ENCODE results near the gene SLC18B1. TPM values are rescaled to one million over a fixed set of nuclear protein-coding genes. Genes with fewer than 3 reads are reported as not detected.

SLC18B1 gene
- total RNA-seq, result 17.8 TPM
- long read RNA-seq, transcript SLC18B1-201 (14 exons, 2,368 nt), result major isoform, 35 of 50 reads
- long read RNA-seq, partial matches to known transcripts, result 3 of 50 reads
- long read RNA-seq, other reads (novel, unspliced or antisense), result 12 of 50 reads

DNA sequence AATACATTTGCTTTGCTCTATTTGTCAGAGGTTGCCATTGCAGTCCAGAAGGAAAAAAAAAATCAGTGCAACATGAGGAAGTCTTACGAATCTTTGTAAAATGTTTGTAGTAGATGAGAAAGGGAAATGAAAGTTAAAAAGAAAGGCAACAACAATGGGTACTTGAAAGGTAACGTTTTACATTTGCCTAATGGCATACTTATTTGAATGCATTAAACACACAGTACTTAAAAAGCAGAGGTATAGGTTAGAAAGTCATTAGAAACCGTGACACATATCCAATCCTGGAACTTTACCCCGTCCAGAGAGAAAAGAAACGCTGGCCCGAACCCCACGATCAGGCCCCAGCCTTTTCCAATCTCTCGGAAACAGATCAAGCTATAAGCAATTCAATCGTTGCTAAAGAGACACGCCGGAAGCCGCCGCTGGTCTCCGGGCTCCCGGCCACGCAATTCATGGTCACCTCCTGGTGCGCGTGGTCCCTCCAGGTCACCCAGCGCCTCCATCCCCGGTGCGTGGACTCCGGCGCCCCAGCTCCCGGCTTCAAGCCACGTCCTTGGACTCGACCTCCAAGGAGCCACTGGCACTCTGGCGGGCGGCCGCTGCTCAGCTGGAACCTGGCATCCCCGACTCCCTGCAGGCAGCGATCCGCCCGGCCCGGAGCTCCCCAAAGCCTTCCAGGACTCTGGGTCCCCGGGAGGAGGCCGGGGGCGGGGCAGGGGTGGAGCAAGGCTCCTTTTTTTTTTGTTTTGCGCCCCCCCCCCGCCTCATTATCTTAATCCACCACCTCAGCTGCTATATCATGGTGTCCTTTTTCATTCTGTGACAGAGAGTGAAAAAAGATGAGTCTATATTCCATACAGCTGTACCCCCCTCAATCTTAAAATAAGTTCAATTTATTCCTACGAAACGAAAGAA lies at the start of gene SLC18B1:
Gene SLC18B1 (minus strand): TSS at position 687 of the 918 bp plus-strand sequence. CDS start 181 bp downstream, at position 506.
- DNase-seq (ENCODE audit: low spot score), result peak; percentile 92

DNA sequence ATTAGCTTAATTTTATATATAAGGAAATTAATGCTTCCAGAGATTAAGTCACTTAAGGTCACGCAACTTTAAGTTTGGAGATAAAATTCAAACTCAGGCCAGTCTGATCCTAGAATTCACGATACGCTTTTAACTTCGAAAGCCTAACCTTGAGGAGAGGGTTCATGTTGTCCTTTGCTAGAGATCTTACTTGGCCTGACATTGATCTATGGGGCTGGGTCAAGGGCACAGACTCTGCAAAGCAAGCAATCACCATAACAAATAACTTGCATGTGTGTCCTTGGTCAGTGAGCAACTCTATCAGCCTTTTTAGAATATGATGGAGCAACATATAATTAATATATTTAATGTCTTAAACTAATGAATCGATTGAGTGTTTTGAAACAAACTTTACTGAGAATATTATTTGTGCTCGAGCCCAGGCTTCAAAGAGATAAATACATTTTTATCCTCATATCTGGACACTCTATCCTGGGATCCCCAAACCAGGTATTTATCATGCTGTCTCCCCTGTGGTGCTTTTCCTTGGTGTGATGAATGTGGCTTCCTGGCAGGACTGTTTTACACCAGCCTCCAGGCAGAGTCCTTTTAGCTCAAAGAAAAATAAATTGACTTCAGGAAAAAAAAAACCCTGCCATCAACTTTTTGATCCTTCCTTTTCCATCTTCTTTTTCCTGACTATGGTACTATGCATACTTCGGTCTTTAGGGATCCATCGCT lies 45.0 kb upstream of the SLC18B1 start:
- DNase-seq (ENCODE audit: low spot score), result no peak

GRCh38 chr6:132841966-132842365 lies 43.5 kb upstream of the SLC18B1 start:
- DNase-seq (ENCODE audit: low spot score), result no peak

GRCh38 chr6:132832891-132833290 lies 34.5 kb upstream of the SLC18B1 start:
- no peak for DNase-seq (ENCODE audit: low spot score)

DNA sequence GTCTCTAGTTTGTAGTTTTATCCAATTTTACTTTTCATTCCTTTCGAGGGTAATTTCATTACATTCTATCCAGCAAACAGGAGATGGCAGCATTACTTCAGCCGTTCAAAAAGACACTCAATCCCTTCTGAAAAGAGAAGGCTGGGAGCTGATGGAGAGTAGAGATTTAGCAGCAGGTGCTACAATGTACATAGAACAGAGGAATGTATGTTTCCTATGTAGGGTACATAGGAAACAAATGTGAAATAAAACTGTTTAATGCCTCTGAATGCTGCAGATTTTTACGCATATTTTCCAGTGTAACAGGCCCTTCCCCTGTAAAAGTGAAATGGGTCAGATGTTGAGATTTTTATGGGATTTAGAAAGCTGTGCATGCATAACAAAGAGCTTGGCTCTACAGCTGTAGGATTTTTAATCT lies 31.9 kb upstream of the SLC18B1 start:
- DNase-seq (ENCODE audit: low spot score), result no peak

- no peak for DNase-seq (ENCODE audit: low spot score)
These were observed 22.4 kb upstream of the SLC18B1 start for GRCh38 chr6:132820629-132821381.

DNA sequence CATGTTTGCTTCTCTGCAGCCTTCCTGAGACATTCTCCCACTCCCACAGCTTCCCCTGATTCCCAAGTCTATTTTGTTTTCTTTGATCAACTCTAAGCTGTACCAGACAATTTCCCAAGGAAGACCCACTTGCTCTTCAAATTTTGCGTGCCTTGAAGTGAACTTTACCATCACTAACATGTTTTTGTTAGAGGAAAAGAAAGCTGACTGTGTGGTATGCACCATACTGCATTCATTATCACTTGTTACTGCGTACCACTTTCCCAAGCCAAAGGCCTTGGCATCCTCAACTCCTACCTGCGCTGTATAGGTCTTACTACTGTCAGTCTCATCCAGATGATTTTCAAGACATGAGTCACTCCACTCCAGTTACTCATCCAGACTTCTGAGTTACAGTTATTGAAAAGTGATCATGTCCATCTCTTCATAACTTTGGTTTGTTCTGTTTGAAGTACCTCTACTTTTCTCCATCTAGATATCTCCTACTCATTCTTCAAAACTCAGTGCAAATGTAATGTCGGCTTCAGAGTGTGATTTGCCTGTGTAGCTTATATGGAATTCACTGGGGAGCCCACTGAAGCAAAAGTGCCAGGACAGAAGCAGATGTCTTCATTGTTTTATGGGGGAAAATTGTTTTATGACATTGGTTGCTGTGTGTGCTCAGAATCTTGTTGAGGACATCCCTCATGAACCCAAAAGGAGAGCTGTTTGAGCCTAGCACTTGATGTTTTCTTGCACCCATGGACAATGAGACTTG lies 21.1 kb upstream of the SLC18B1 start:
- no peak for DNase-seq (ENCODE audit: low spot score)

- no peak for DNase-seq (ENCODE audit: low spot score)
These were observed 20.2 kb upstream of the SLC18B1 start for GRCh38 chr6:132818404-132819359.

DNA sequence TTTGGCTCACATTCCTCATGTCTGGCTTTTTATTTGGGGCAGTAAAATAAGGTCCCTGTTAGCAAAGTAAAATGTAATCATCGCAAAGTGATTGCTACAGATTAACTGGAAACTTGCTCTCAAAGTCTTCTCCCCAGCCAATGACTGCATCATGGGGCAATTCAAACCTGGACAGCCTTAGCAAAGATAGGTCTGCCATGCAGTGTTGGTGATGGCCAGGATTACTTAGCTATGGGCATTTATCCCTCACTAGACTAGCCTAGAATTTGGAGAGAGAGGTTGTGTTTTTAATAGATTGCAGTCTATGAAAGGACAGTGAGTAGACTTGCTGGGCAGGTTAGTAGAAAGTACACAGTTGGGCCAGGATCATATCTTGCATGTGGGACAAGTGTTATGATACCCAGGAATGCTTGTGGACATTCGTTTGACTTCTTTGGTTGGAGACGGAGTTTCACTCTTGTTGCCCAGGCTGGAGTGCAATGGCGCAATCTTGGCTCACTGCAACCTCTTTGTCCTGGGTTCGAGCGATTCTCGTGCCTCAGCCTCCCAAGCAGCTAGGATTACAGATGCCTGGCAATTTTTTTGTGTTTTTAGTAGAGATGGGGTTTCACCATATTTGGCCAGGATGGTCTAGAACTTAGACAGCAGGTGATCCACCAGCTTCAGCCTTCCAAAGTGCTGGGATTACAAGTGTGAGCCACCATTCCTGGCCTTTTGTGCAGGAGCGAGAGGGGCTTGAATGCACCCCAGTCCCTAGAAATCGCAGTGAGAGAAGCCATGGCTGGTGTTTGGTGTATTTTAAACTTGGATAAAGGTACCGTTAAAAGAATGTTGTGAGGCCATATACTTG lies 19.3 kb upstream of the SLC18B1 start:
- DNase-seq (ENCODE audit: low spot score), result no peak

DNA sequence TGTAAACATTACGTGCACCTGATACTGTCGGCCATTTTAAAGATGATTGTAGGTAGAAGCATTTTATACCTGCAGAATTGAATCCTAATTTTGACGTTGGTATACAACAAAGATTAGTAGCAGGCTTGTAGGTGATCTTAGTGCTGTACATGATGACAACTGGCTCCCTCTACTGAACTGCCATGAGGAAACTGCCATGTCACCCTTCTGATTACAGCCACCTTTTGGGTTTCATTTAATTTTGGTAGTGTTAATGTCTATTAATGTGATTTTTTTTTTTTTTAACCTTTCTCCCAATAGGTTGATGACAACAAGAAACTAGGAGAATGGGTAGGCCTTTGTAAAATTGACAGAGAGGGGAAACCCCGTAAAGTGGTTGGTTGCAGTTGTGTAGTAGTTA lies 18.2 kb upstream of the SLC18B1 start:
- DNase-seq (ENCODE audit: low spot score), result no peak

- no peak for DNase-seq (ENCODE audit: low spot score)
These were observed 16.5 kb upstream of the SLC18B1 start for GRCh38 chr6:132814716-132815570.

- no peak for DNase-seq (ENCODE audit: low spot score)
These were observed 14.9 kb upstream of the SLC18B1 start for GRCh38 chr6:132813173-132813856.

DNA sequence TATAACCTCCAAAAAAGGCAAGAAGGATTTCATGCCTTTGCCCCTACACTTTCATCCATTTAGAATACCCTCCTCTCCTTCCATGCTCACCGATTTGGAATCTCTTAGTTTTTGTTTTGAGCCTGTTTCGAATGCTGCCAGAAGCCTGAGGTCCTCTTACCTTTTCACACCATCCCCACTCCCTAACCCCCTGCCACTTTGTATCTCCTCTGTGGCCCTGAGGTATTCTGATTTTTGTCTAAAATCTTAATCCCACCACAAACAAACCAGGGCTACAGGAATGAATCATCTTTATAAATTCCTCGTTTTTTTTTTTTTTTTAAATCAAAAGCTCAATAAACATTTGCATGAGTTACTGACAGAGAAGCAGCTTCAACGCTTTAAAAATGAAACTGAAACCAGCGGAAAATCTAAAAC lies 14.3 kb upstream of the SLC18B1 start:
- no peak for DNase-seq (ENCODE audit: low spot score)

DNA sequence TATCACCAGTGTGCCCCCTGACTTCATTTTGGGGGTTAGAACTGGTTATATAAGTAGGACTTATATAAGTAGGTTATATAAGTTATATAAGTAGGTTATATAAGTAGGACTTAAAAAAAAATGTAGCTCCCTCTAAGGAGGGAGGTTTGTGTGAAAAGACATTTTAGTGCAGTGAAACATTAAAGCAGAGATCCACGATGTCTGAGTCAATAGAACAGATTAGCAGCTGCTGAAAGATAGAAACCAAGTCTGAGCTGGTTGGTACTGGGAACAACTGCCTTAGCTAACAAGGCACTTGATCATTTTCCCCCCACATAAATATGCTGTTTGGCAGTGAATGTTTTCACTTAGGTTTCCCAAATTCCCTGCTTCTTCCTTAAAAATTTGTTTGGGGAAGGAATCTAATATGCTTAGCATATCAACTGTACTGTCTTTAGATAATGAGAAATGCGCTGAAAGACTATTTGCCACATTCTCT lies 13.9 kb upstream of the SLC18B1 start:
- DNase-seq (ENCODE audit: low spot score), result no peak

DNA sequence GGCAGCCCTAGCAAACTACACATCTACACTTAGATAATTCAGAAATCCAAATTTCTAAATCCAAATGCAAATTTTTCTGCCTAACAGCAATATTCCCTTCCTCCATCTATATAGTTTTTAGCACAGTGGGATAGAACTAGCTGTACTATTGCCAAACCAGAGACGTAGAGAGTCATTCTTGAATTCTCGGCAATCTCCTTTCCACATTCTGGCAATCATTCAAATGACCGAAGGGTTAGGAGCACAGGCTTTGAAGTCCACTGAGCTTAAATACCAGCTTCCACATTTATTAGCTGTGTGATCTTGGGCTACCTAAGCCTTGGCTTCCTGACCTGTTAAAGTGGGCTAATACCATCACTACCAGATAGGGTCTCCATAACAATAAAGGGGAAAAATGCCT lies 12.8 kb upstream of the SLC18B1 start:
- no peak for DNase-seq (ENCODE audit: low spot score)

- DNase-seq (ENCODE audit: low spot score), result no peak
These were observed 7.1 kb upstream of the SLC18B1 start for GRCh38 chr6:132805548-132805947.

GRCh38 chr6:132804251-132804650 lies 5.8 kb upstream of the SLC18B1 start:
- no peak for DNase-seq (ENCODE audit: low spot score)

Data from mesenteric fat pad (tissue), 1 donor.